Stimulated activated CD4-positive, alpha-beta T cell treated with anti-CD3 and anti-CD28 coated beads, Interleukin-4, amount 100 ng/mL, for 48 hours (primary cell): Measurements from ENCODE around the gene LDLRAD4.

Source experiments
- DNase-seq, 2 donors: peaks; one replicate each; pipeline ENCODE4 v3.0.0-alpha.2; 2020; ENCODE audit warnings: low read depth in 2 of 2

LDLRAD4 gene

GRCh38 chr18:13229001-13229671 lies 10.6 kb downstream of the LDLRAD4 start:
- DNase-seq = no peak

- DNase-seq = no peak
Measured at GRCh38 chr18:13231151-13231550, 12.6 kb downstream of the LDLRAD4 start.

- DNase-seq = no peak
Measured at GRCh38 chr18:13232086-13232917, 13.7 kb downstream of the LDLRAD4 start.

GRCh38 chr18:13232971-13233786 lies 14.6 kb downstream of the LDLRAD4 start:
- no peak for DNase-seq

GRCh38 chr18:13233787-13234783 lies 15.5 kb downstream of the LDLRAD4 start:
- DNase-seq = no peak

GRCh38 chr18:13235421-13235831 lies 16.9 kb downstream of the LDLRAD4 start:
- no peak for DNase-seq

GRCh38 chr18:13235981-13236380 lies 17.4 kb downstream of the LDLRAD4 start:
- DNase-seq = no peak

- DNase-seq = no peak
Measured at GRCh38 chr18:13236411-13236810, 17.9 kb downstream of the LDLRAD4 start.

- no peak for DNase-seq
Measured at GRCh38 chr18:13237073-13237472, 18.5 kb downstream of the LDLRAD4 start.

- DNase-seq = no peak
Measured at GRCh38 chr18:13237641-13238040, 19.1 kb downstream of the LDLRAD4 start.

- no peak for DNase-seq
Measured at GRCh38 chr18:13239171-13239956, 20.8 kb downstream of the LDLRAD4 start.

GRCh38 chr18:13240060-13240725 lies 21.6 kb downstream of the LDLRAD4 start:
- DNase-seq = no peak

- DNase-seq = no peak
Measured at GRCh38 chr18:13241083-13241892, 22.7 kb downstream of the LDLRAD4 start.

GRCh38 chr18:13241893-13242175 lies 23.3 kb downstream of the LDLRAD4 start:
- no peak for DNase-seq

GRCh38 chr18:13242797-13243196 lies 24.2 kb downstream of the LDLRAD4 start:
- no peak for DNase-seq

GRCh38 chr18:13243363-13243762 lies 24.8 kb downstream of the LDLRAD4 start:
- no peak for DNase-seq

GRCh38 chr18:13244135-13244534 lies 25.6 kb downstream of the LDLRAD4 start:
- no peak for DNase-seq

- no peak for DNase-seq
Measured at GRCh38 chr18:13245481-13246000, 27.0 kb downstream of the LDLRAD4 start.

GRCh38 chr18:13246121-13246520 lies 27.6 kb downstream of the LDLRAD4 start:
- DNase-seq = no peak
